GM19099 (cell line): ENCODE data around the gene TRMT6.

Experiments used
- POLR2A ChIP-seq: IDR thresholded peaks from 3 replicates; pipeline ENCODE4 v1.6.1; 2011; ENCODE audit warnings: low read depth; ENCODE audit not compliant: insufficient read length; ENCODE audit errors: extremely low read depth

TRMT6 gene

GRCh38 chr20:5971203-5971602, 20.9 kb upstream of the TRMT6 start:
- no peak for TF ChIP-seq POLR2A

- no peak for TF ChIP-seq POLR2A
Measured at GRCh38 chr20:5970381-5970780, 20.0 kb upstream of the TRMT6 start.

DNA sequence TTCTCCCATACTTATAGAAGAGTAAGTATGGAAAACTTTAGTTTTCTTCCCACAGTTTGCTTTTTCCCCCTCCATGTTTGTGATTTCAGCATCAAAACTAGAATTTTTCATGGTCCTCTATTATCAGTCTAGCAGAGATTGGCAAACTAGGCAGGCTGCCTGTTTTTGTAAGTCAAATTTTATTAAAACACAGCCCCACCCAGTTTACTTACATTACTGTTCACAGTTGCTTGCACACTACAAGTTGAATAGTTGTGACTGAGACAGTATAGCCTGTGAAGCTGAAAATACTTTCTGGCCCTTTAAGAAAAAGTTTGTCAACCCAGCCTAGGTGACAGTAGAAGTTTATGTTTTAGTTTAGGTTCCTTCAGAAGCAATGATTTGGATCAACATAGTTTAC, 19.6 kb upstream of the TRMT6 start:
- TF ChIP-seq POLR2A = no peak

GRCh38 chr20:5969348-5969935, 19.1 kb upstream of the TRMT6 start:
- TF ChIP-seq POLR2A = no peak

GRCh38 chr20:5968462-5968861, 18.1 kb upstream of the TRMT6 start:
- TF ChIP-seq POLR2A = no peak

GRCh38 chr20:5967469-5967868, 17.1 kb upstream of the TRMT6 start:
- no peak for TF ChIP-seq POLR2A

DNA sequence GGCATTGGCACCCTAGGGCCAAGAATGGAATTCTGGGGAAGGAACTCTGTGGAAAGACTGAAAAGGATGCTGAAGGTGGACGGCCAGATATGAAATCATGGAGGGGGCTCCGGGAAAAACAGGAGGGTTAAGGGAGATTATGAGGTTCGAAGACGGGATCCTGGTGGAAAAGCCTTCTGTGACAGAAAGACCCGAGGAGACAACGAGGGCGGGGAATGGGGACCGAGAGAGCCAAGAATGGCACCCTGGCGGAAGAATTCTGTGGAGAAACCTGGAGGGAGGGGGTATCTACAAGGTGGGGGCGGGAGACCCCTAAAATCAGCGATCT, 426 bp downstream of the TRMT6 start:
- TF ChIP-seq POLR2A = no peak

DNA sequence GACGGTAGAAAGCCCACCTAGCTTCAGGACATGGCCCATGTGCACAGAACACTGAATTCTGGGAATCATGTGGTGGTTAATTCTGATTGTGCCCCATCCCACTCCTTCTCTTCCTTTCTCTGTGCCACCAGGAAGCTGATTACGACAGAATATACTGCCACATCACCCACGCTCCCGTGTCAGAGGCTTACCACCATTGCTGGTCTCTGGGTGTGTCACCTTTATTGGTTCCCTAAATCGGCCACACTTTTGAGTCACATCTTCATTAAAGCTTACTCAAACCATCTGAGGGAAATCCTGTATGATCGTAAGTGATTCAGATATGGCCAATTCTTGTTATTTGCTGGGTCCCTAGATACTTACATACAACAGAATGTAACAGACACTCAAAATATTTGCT, 3.1 kb downstream of the TRMT6 start:
- no peak for TF ChIP-seq POLR2A

- no peak for TF ChIP-seq POLR2A
Measured at GRCh38 chr20:5945963-5946362, 4.4 kb downstream of the TRMT6 start.

- TF ChIP-seq POLR2A = no peak
Measured at GRCh38 chr20:5938456-5939029, 11.8 kb downstream of the TRMT6 start.

- no peak for TF ChIP-seq POLR2A
Measured at GRCh38 chr20:5936238-5936637, 14.1 kb downstream of the TRMT6 start.

DNA sequence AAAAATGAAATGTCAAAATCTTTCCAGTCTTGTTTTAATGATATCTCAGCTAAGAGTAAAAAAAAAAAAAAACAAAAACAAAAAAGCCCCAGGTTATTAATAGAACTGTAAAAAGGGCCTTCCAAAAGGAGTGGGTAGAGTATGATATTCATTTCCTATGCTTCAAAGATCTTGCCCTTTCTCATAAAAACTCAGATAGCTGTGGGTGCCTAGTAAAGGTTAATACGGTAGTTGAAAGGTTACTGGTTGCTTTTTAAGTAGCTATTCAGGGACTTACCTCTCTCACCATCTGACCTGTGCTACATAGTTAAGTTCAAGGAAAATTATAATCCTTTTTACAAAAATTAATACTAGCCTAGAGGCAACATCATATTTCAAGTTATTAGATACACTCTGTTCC, 14.9 kb downstream of the TRMT6 start:
- TF ChIP-seq POLR2A = no peak

DNA sequence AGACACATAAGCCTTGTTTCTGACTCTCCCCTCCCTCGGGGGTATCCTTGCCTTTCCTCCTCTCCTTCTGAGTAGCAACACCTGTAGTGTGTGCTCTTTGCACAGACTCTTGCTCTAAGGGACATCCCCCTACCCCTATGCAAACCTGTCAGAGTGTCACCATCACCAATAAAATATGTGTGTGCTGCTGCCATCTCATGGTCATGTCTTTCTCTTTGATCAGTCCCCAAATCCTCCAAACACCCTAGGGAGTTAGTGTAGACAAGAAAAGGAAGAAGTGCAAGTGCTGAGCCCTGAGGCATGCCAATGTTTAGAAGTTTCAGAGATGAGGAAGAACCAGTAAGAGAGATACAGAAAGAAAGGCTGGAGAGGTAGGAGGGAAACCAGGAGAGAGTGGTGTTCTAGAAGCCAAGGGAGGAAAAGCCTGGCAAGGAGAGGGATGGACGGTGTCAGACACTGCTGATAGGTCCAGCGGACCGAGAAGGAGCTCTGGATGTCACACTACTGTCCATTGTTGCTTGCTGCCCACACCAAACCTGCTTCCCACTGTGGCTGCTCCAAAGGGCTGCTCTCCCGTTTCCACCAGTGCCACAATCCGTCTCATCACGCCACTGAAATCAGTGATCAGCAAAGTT, 16.4 kb downstream of the TRMT6 start:
- TF ChIP-seq POLR2A = no peak

GRCh38 chr20:5932796-5933195, 17.5 kb downstream of the TRMT6 start:
- TF ChIP-seq POLR2A = no peak

- TF ChIP-seq POLR2A = no peak
Measured at GRCh38 chr20:5931411-5931810, 18.9 kb downstream of the TRMT6 start.

- TF ChIP-seq POLR2A = no peak
Measured at GRCh38 chr20:5928836-5929715, 21.3 kb downstream of the TRMT6 start.
